Thyroid gland (tissue), 4 donors: ENCODE measurements around the gene KRT38. TPM values are rescaled to one million over a fixed set of nuclear protein-coding genes. Genes with fewer than 3 reads are reported as not detected.

Source experiments
- DNase-seq, 2 donors: peaks; one replicate each; pipeline ENCODE4 v3.0.0-alpha.2; 2019
- H3K27ac ChIP-seq, 3 donors: fragments of 200-600 bp; sonication (generic); 1 replicate in 2 of 3; 2 replicates in 1 of 3; pipeline ENCODE4 v1.5.1; 2016 to 2019; ENCODE audit warnings: mild to moderate bottlenecking in 1 of 3, moderate library complexity in 1 of 3
- H3K27me3 ChIP-seq: fragments of 200-600 bp; sonication (generic); one replicate; pipeline ENCODE4 v1.5.1; 2019
- H3K36me3 ChIP-seq, 2 donors: fragments of 200-600 bp; sonication (generic); one replicate each; pipeline ENCODE4 v1.5.1; 2016 to 2019
- H3K4me1 ChIP-seq, 2 donors: fragments of 200-600 bp; sonication (generic); one replicate each; pipeline ENCODE4 v1.5.1; 2017 to 2019
- H3K4me3 ChIP-seq, 3 donors: fragments of 200-600 bp; sonication (generic); replicated peaks in 1 of 3; 1 replicate in 2 of 3; 2 replicates in 1 of 3; pipeline ENCODE4 v1.5.1; 2016; ENCODE audit warnings: mild to moderate bottlenecking in 1 of 3
- H3K9me3 ChIP-seq: fragments of 200-600 bp; sonication (generic); one replicate; pipeline ENCODE4 v1.5.1; 2017
- POLR2A ChIP-seq, 2 donors: fragments of 450-650 bp; IDR thresholded peaks; one replicate each; pipeline ENCODE4 v1.6.1; 2017; ENCODE audit warnings: antibody characterized with exemption in 2 of 2, mild to moderate bottlenecking in 2 of 2, moderate library complexity in 1 of 2
- WGBS, 2 donors: methylation state at CpG; one replicate each; pipeline ENCODE4 v1.1.5; 2017; 5-methylcytosine and 5-hydroxymethylcytosine counted together
- intact Hi-C: fragments of 100-400 bp; cut with DNase I; formaldehyde crosslinking; loops from one replicate; pipeline ENCODE4 v1.15.1; 2023
- total RNA-seq, 4 donors: library from RNA; depleted of rRNA; stranded (reverse); fragments of >200 nt; gene quantifications; one replicate each; pipeline ENCODE4 v1.2.3, GENCODE V29; 2016
- TF ChIP-seq, protein P1 (sequence below), 6 experiments: fragments of 200-600 bp in 3 of 6; fragments of 450-650 bp in 3 of 6; sonication (generic) in 3 of 6; IDR thresholded peaks; one replicate each; pipeline ENCODE4 v1.5.1; 2016 to 2019; ENCODE audit warnings: antibody characterized with exemption in 6 of 6, mild to moderate bottlenecking in 2 of 6, inconsistent platforms in 1 of 6, moderate library complexity in 1 of 6

KRT38 gene
- total RNA-seq, 4 donors from 2014 or later: not detected

DNA sequence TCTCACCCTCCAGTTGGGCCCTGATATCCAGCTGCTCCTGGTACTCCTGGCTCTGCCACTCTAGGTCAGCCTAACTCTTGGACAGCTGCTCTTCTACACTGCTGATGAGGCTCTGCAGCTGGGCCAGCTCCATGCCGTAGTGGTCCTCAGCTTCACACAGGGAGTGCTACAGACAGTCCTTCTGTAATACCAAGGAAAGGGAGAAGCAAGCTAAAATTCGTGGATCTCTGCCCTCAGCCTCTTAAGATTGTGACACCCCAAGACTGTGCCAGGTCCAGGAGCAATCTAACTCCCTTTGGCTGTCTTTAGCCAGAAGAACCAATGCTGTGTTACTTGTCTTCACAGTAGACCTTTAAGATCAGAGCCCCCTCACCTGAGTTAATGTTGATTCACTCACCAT lies 7.7 kb upstream of the KRT38 start:
- TF ChIP-seq, protein P1, sequence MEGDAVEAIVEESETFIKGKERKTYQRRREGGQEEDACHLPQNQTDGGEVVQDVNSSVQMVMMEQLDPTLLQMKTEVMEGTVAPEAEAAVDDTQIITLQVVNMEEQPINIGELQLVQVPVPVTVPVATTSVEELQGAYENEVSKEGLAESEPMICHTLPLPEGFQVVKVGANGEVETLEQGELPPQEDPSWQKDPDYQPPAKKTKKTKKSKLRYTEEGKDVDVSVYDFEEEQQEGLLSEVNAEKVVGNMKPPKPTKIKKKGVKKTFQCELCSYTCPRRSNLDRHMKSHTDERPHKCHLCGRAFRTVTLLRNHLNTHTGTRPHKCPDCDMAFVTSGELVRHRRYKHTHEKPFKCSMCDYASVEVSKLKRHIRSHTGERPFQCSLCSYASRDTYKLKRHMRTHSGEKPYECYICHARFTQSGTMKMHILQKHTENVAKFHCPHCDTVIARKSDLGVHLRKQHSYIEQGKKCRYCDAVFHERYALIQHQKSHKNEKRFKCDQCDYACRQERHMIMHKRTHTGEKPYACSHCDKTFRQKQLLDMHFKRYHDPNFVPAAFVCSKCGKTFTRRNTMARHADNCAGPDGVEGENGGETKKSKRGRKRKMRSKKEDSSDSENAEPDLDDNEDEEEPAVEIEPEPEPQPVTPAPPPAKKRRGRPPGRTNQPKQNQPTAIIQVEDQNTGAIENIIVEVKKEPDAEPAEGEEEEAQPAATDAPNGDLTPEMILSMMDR (IDR thresholded peaks at IDR 0.05): no peak
- no peak for TF ChIP-seq POLR2A (IDR thresholded peaks at IDR 0.05)
- Histone ChIP-seq H3K4me3 (no peak overlapping the region), H3K27ac (no peak overlapping the region), H3K36me3 (no peaks in the 10 kb centered on the region), H3K4me1 (no peaks in the 10 kb centered on the region), H3K9me3 (no peaks in the 10 kb centered on the region), H3K27me3 (no peaks in the 10 kb centered on the region)
- no peak for DNase-seq
- intact Hi-C loops: no loop called here
- 68 to 69% methylated on average over 2 of the region's 2 CpGs for WGBS, 2 donors

GRCh38 chr17:41446806-41447205 lies 6.0 kb upstream of the KRT38 start:
- intact Hi-C loops: no loop called here
- H3K4me3 ChIP-seq: no peak overlapping the region
- TF ChIP-seq, protein P1 (IDR thresholded peaks at IDR 0.05): no peak
- no peak for TF ChIP-seq POLR2A (IDR thresholded peaks at IDR 0.05)
- DNase-seq: no peak
- no peaks in the 10 kb centered on the region for H3K27me3 ChIP-seq
- H3K36me3 ChIP-seq: no peaks in the 10 kb centered on the region
- WGBS, 2 donors: 59 to 68% methylated on average over 2 of the region's 2 CpGs
- H3K27ac ChIP-seq: no peak overlapping the region
- no peaks in the 10 kb centered on the region for H3K4me1 ChIP-seq
- H3K9me3 ChIP-seq: no peaks in the 10 kb centered on the region

DNA sequence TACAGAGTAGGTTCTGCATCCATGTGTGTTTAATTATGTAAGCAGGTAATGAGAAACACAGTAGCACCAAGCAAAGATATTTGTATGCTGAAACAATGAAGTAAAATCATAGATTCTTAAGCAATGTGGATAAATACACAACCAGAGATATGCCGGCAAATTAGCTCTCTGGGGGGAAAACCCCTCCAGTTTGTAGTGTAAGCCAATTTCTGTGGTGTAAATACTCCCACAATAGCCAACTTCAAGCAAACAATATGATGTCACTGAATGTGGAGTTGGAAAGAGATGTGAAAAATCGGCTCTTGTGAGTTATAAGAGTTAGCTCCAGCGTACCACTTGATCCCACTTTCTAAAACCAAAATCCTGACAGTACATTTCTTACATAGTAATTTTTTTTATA lies 3.9 kb upstream of the KRT38 start:
- intact Hi-C loops: no loop called here
- 56 to 60% methylated on average over 3 of the region's 3 CpGs for WGBS, 2 donors
- no peaks in the 10 kb centered on the region for H3K9me3 ChIP-seq
- H3K27me3 ChIP-seq: no peaks in the 10 kb centered on the region
- no peak overlapping the region for H3K27ac ChIP-seq
- H3K36me3 ChIP-seq: no peaks in the 10 kb centered on the region
- TF ChIP-seq, protein P1 (IDR thresholded peaks at IDR 0.05): no peak
- no peak for TF ChIP-seq POLR2A (IDR thresholded peaks at IDR 0.05)
- DNase-seq: no peak
- no peak overlapping the region for H3K4me3 ChIP-seq
- no peaks in the 10 kb centered on the region for H3K4me1 ChIP-seq

GRCh38 chr17:41444186-41444585 lies 3.4 kb upstream of the KRT38 start:
- H3K4me3 ChIP-seq: no peak overlapping the region
- no peak for DNase-seq
- intact Hi-C loops: no loop called here
- no peaks in the 10 kb centered on the region for H3K36me3 ChIP-seq
- TF ChIP-seq, protein P1 (IDR thresholded peaks at IDR 0.05): no peak
- TF ChIP-seq POLR2A (IDR thresholded peaks at IDR 0.05): no peak
- H3K4me1 ChIP-seq: no peaks in the 10 kb centered on the region
- 63 to 92% methylated on average over 1 of the region's 1 CpG for WGBS, 2 donors
- H3K27ac ChIP-seq: no peak overlapping the region
- H3K9me3 ChIP-seq: no peaks in the 10 kb centered on the region
- no peaks in the 10 kb centered on the region for H3K27me3 ChIP-seq

- Histone ChIP-seq H3K4me3 (no peak overlapping the region), H3K27ac (no peak overlapping the region), H3K4me1 (no peaks in the 10 kb centered on the region), H3K9me3 (no peaks in the 10 kb centered on the region), H3K36me3 (no peaks in the 10 kb centered on the region), H3K27me3 (no peaks in the 10 kb centered on the region)
- WGBS, 2 donors: 88 to 91% methylated on average over 4 of the region's 4 CpGs
- intact Hi-C loops: no loop called here
- TF ChIP-seq, protein P1 (IDR thresholded peaks at IDR 0.05): no peak
- no peak for TF ChIP-seq POLR2A (IDR thresholded peaks at IDR 0.05)
- DNase-seq: no peak
Observed at GRCh38 chr17:41442739-41443138, 2.0 kb upstream of the KRT38 start.
